Measurements from ENCODE around the gene RFX2. TPM values are rescaled to one million over a fixed set of nuclear protein-coding genes. Genes with fewer than 3 reads are reported as not detected.
A peak's percentile ranks its signal among the peaks of the same experiment; 100 is the strongest.
"Not testable (repeated sequence)": the region's sequence is repeated elsewhere in the genome, so short reads cannot be mapped to it uniquely, and the experiment has no call there.

The RFX2 gene
- total RNA-seq, 1 donor from 2014 or later: 18.0 TPM

DNA sequence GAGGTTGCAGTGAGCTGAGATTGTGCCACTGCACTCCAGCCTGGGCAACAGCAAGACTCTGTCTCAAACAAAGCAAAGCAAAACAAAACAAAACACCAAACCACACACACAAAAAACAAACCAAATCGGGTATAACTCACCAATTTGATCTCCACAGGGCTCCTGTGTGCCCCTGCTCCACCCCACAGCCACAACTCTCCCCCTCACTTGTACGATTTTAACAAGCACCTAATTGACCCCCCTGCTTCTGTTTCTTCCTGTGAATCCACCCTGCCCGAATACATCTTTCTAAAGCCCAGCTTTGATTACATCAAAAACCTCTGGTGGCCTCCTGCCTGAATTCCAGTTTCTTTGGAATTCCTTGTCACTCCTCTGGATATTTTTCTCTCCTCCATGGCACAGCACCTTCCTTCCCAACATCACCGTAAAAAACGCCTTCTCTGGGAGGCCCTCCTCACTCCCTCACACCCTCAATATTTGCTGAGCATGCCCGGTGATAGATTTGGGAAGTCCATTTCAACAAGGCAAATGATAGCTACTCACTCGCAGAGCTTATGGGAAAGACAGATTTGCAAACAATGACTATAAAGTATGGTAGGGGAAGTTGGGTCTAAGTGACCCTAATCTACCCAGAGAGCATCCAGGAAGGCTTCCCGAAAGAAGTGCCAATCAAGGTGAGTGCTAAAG is 120.8 kb downstream of the RFX2 start:
- H3K9me3 Mint-ChIP-seq: no peaks in the 10 kb centered on the region
- H3K27me3 Mint-ChIP-seq: no peaks in the 10 kb centered on the region
- no peak overlapping the region for H3K4me3 Mint-ChIP-seq
- DNase-seq (ENCODE audit: extremely low spot score, unreplicated experiment): no peak
- TF ChIP-seq, protein P1, sequence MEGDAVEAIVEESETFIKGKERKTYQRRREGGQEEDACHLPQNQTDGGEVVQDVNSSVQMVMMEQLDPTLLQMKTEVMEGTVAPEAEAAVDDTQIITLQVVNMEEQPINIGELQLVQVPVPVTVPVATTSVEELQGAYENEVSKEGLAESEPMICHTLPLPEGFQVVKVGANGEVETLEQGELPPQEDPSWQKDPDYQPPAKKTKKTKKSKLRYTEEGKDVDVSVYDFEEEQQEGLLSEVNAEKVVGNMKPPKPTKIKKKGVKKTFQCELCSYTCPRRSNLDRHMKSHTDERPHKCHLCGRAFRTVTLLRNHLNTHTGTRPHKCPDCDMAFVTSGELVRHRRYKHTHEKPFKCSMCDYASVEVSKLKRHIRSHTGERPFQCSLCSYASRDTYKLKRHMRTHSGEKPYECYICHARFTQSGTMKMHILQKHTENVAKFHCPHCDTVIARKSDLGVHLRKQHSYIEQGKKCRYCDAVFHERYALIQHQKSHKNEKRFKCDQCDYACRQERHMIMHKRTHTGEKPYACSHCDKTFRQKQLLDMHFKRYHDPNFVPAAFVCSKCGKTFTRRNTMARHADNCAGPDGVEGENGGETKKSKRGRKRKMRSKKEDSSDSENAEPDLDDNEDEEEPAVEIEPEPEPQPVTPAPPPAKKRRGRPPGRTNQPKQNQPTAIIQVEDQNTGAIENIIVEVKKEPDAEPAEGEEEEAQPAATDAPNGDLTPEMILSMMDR (conservative IDR thresholded peaks at IDR 0.05): no peak
- H3K36me3 Mint-ChIP-seq: no peaks in the 10 kb centered on the region
- H3K4me1 Mint-ChIP-seq (ENCODE audit: unreplicated experiment): peaks cover 38% of the 10 kb centered on the region
- H3K27ac Mint-ChIP-seq: no peak overlapping the region

GRCh38 chr19:5988517-5989387 is 121.5 kb downstream of the RFX2 start:
- TF ChIP-seq, protein P1 (conservative IDR thresholded peaks at IDR 0.05): no peak
- Mint-ChIP-seq H3K4me1 (ENCODE audit: unreplicated experiment) (peaks cover 34% of the 10 kb centered on the region), H3K27me3 (no peaks in the 10 kb centered on the region), H3K4me3 (no peak overlapping the region), H3K27ac (peak overlapping the region; percentile 43), H3K36me3 (no peaks in the 10 kb centered on the region), H3K9me3 (no peaks in the 10 kb centered on the region)
- DNase-seq (ENCODE audit: extremely low spot score, unreplicated experiment): no peak

DNA sequence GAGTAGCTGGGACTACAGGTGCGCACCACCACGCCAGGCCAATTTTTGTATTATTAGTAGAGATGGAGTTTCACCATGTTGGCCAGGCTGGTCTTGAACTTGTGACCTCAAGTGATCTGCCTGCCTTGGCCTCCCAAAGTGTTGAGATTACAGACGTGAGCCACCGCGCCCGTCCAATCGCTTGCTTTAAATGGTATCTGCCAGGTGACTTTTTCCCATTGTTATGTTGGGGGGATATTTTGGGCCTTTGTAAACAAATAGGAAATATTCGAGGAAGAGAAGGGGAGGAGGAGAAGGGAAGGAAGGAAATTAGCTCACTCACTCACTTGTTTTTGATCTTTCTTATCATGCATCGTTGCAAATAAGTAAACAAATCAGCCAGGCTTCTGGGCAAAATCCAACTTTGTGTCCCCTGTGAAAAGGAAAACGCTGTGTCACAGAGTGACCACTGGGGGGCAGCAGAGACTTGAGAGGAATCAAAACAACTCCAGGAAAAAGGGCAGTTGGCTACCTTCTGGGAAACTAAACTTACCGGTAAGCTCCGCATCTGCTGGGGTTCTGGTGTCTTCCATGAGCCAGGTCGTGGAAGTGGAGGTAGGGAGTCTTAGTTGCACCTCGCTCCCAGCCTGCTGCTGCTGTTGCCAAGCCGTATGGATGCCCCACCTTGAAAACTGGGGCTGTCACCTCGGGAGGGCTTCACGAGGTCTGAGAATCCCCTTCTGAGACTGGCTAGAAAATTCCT is 123.1 kb downstream of the RFX2 start:
- no peak for DNase-seq (ENCODE audit: extremely low spot score, unreplicated experiment)
- Mint-ChIP-seq H3K4me3 (peak overlapping the region; percentile 31), H3K27ac (peak overlapping the region; percentile 32), H3K4me1 (ENCODE audit: unreplicated experiment) (peaks cover 25% of the 10 kb centered on the region), H3K9me3 (no peaks in the 10 kb centered on the region), H3K27me3 (no peaks in the 10 kb centered on the region), H3K36me3 (no peaks in the 10 kb centered on the region)
- TF ChIP-seq, protein P1 (conservative IDR thresholded peaks at IDR 0.05): peak; percentile 96

GRCh38 chr19:5985837-5986236 is 124.5 kb downstream of the RFX2 start:
- H3K4me1 Mint-ChIP-seq (ENCODE audit: unreplicated experiment): peaks cover 25% of the 10 kb centered on the region
- not testable (repeated sequence) for H3K27ac Mint-ChIP-seq; H3K36me3 Mint-ChIP-seq; H3K4me3 Mint-ChIP-seq; H3K9me3 Mint-ChIP-seq; H3K27me3 Mint-ChIP-seq; DNase-seq (ENCODE audit: extremely low spot score, unreplicated experiment)

DNA sequence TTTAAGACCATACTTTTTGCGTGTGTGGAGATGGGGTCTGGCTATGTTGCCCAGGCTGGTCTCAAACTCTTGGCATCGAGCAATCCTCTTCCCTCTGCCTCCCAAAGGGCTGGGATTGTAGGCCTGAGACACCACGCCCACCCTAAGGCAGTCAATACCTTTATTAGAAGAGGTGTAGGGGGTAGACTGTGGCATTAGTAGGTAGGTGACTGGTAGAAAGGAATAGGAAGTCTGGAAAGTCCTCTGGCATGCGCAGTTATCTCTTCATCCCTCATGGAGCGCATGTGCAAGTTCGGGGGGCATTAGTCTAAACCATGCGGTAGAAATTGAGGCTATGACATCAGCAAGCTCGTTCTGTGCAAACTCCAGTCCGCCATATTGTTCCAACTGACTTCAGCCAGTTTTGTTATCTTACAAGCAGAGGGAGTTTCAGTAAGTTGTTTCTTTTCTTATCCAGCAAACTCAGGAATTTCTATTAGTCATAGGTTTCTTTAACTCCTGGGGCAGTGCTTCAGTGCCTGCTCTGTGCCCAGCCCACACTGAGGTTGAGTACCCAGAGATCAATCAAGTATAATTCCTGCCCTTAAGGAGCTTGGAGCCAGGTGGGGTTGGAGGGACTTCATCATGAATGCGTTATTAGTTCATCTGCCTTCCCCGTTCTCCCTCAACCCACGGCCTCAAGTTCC is 125.1 kb downstream of the RFX2 start:
- DNase-seq (ENCODE audit: extremely low spot score, unreplicated experiment): no peak
- TF ChIP-seq, protein P1 (conservative IDR thresholded peaks at IDR 0.05): no peak
- H3K4me3 Mint-ChIP-seq: no peak overlapping the region

More for the DNA sequence above, 125.1 kb downstream of the RFX2 start:
- no peaks in the 10 kb centered on the region for H3K27me3 Mint-ChIP-seq
- peak overlapping the region; percentile 61 for H3K27ac Mint-ChIP-seq
- H3K9me3 Mint-ChIP-seq: no peaks in the 10 kb centered on the region
- no peaks in the 10 kb centered on the region for H3K36me3 Mint-ChIP-seq
- H3K4me1 Mint-ChIP-seq (ENCODE audit: unreplicated experiment): peaks cover 25% of the 10 kb centered on the region
